ENCODE measurements around the gene HECTD1.
"Not testable (repeated sequence)": the region's sequence is repeated elsewhere in the genome, so short reads cannot be mapped to it uniquely, and the experiment has no call there.

Gene HECTD1

GRCh38 chr14:31138301-31138700 is 69.3 kb downstream of the HECTD1 start:
- ATAC-seq: no peak

GRCh38 chr14:31137214-31137889 is 70.2 kb downstream of the HECTD1 start:
- no peak for ATAC-seq

- ATAC-seq: no peak
These were observed 74.5 kb downstream of the HECTD1 start for GRCh38 chr14:31133133-31133532.

- ATAC-seq: no peak
These were observed 78.7 kb downstream of the HECTD1 start for GRCh38 chr14:31128601-31129526.

GRCh38 chr14:31127690-31128089 is 79.9 kb downstream of the HECTD1 start:
- peak; percentile 89 to 93 for ATAC-seq

- no peak for ATAC-seq
These were observed 80.9 kb downstream of the HECTD1 start for GRCh38 chr14:31126680-31127079.

GRCh38 chr14:31125231-31125630 is 82.4 kb downstream of the HECTD1 start:
- no peak for ATAC-seq

- peak in 1 of 2 donors; percentile 42 for ATAC-seq
These were observed 83.4 kb downstream of the HECTD1 start for GRCh38 chr14:31124197-31124596.

GRCh38 chr14:31122921-31123320 is 84.7 kb downstream of the HECTD1 start:
- ATAC-seq: no peak

GRCh38 chr14:31122098-31122611 is 85.4 kb downstream of the HECTD1 start:
- ATAC-seq: no peak

- no peak for ATAC-seq
These were observed 88.7 kb downstream of the HECTD1 start for GRCh38 chr14:31118892-31119291.

- ATAC-seq: no peak
These were observed 93.8 kb downstream of the HECTD1 start for GRCh38 chr14:31113794-31114193.

- no peak for ATAC-seq
These were observed 96.7 kb downstream of the HECTD1 start for GRCh38 chr14:31110872-31111271.

- no peak for ATAC-seq
These were observed 98.3 kb downstream of the HECTD1 start for GRCh38 chr14:31109257-31109656.

GRCh38 chr14:31106768-31107167 is 100.8 kb downstream of the HECTD1 start:
- peak; percentile 68 to 82 for ATAC-seq

GRCh38 chr14:31097081-31097480 is 110.5 kb downstream of the HECTD1 start:
- ATAC-seq: no peak

GRCh38 chr14:31096255-31096654 is 111.3 kb downstream of the HECTD1 start:
- no peak for ATAC-seq

- not testable (repeated sequence) for ATAC-seq
These were observed 111.8 kb downstream of the HECTD1 start for GRCh38 chr14:31095817-31096216.

- not testable (repeated sequence) for ATAC-seq
These were observed 113.4 kb downstream of the HECTD1 start for GRCh38 chr14:31093884-31094839.

GRCh38 chr14:31092160-31092708 is 115.4 kb downstream of the HECTD1 start:
- ATAC-seq: no peak

GRCh38 chr14:31090883-31091764 is 116.5 kb downstream of the HECTD1 start:
- ATAC-seq: no peak
